Common myeloid progenitor, CD34-positive (primary cell): Measurements from ENCODE around the gene SCRN2.

Experiments used
- CTCF ChIA-PET: fragments of 350-600 bp; sonication (Branson Sonifier 250); formaldehyde crosslinking; loops from one replicate; lab custom pipeline; 2021; ENCODE audit warnings: antibody characterized with exemption; lab: Charles Lee
- POLR2A ChIA-PET: fragments of 350-600 bp; sonication (Branson Sonifier 250); formaldehyde crosslinking; loops from one replicate; lab custom pipeline; 2021; ENCODE audit warnings: antibody characterized with exemption; lab: Charles Lee
- DNase-seq, 3 donors: peaks; one replicate each; pipeline versions ENCODE4 v3.0.0 to v3.0.0-alpha.2; 2013
- H3K27ac ChIP-seq, 2 experiments: 1 replicate in 1 of 2; 2 replicates in 1 of 2; pipeline ENCODE4 v1.7.0; 2013; ENCODE audit warnings: inconsistent platforms in 2 of 2, low read length in 2 of 2, mild to moderate bottlenecking in 2 of 2, low read depth in 1 of 2, moderate library complexity in 1 of 2; ENCODE audit not compliant: severe bottlenecking in 2 of 2, insufficient read depth in 1 of 2, poor library complexity in 1 of 2
- H3K27me3 ChIP-seq, 5 experiments: replicated peaks in 2 of 5; 1 replicate in 3 of 5; 2 replicates in 2 of 5; pipeline versions ENCODE4 v1.6.1 to v1.7.0; 2013; ENCODE audit warnings: low read length in 4 of 5, mild to moderate bottlenecking in 2 of 5, moderate library complexity in 2 of 5, inconsistent platforms in 1 of 5; ENCODE audit not compliant: insufficient read depth in 5 of 5, control insufficient read depth in 4 of 5
- H3K36me3 ChIP-seq, 4 experiments: 1 replicate in 2 of 4; 2 replicates in 2 of 4; pipeline versions ENCODE4 v1.6.1 to v1.7.0; 2013; ENCODE audit warnings: low read length in 3 of 4, control low read depth in 1 of 4, mild to moderate bottlenecking in 1 of 4; ENCODE audit not compliant: control insufficient read depth in 4 of 4, insufficient read depth in 4 of 4
- H3K4me1 ChIP-seq, 4 experiments: 1 replicate in 3 of 4; 2 replicates in 1 of 4; pipeline versions ENCODE4 v1.6.1 to v1.7.1; 2013; ENCODE audit warnings: low read length in 3 of 4, mild to moderate bottlenecking in 3 of 4, control low read depth in 1 of 4, inconsistent platforms in 1 of 4, moderate library complexity in 1 of 4; ENCODE audit not compliant: control insufficient read depth in 4 of 4, insufficient read depth in 4 of 4; ENCODE audit errors: control extremely low read depth in 1 of 4
- H3K4me3 ChIP-seq, 7 experiments: 1 replicate in 4 of 7; 2 replicates in 3 of 7; pipeline versions ENCODE4 v1.5.1 to v1.7.0; 2013; ENCODE audit warnings: mild to moderate bottlenecking in 7 of 7, low read length in 6 of 7, moderate library complexity in 6 of 7, inconsistent platforms in 2 of 7, low read depth in 2 of 7, control low read depth in 1 of 7; ENCODE audit not compliant: insufficient read depth in 4 of 7, control insufficient read depth in 1 of 7; ENCODE audit errors: extremely low read depth in 1 of 7
- H3K9me3 ChIP-seq, 5 experiments: 1 replicate in 4 of 5; 2 replicates in 1 of 5; pipeline versions ENCODE4 v1.6.1 to v1.7.1; 2013; ENCODE audit warnings: low read length in 4 of 5, mild to moderate bottlenecking in 2 of 5, inconsistent platforms in 1 of 5, low read depth in 1 of 5, moderate library complexity in 1 of 5; ENCODE audit not compliant: control insufficient read depth in 4 of 5, insufficient read depth in 2 of 5; ENCODE audit errors: control extremely low read depth in 1 of 5
- WGBS: methylation state at CpG from one replicate; pipeline ENCODE4 v1.1.5; 2013; ENCODE audit not compliant: insufficient coverage; 5-methylcytosine and 5-hydroxymethylcytosine counted together

SCRN2 gene

DNA sequence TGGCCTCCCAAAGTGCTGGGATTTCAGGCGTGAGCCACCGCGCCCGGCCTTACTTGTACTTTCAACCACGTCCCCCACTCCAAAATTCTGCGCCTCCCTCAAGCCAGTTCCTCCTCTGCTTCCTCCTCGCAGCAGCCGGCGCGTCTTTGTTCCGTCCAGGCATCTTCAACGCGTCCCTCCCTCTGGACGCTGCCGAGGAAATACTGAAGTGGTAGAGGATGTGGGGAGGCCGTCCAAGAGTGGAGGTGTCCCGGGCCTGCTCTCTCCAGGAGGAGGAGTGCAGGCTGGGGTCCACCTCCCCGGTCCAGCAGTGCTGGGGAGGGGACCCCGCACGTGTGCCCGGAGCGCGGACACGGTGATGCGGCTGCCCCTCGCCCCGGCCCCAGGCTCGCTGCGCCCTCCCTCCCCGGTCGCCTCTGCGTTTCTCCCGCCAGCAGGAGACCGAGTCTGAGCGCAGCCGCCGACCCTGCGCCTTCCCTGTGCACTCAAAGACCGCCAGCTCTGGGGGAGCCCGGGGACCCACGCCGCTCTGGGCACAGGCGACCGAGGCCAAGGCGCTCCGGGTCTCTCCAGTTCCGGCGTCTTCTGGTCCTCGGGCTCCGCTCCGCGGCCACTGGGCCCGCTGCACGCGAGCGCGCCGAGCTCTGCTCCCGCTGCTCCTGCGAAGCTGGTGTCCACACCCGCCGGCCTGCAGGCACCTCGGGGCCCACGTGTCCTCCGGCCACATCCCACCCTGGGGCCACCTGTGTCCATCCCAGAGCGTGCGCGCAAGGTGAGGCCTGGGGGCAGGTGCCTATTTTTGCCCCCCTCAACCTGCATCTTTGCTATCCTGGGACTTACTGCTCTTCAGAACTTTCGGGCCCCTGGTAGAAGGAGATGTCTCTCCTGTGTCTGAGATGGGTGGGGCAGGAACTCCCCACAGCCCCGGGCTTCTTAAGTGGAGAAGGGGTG is 51.2 kb downstream of the SCRN2 start:
- peaks cover 12 to 70% (median 25%) of the 10 kb centered on the region in 5 experiments for H3K27me3 ChIP-seq
- peak overlapping the region; percentile 27 to 65 (median 51) for H3K4me3 ChIP-seq

More for the DNA sequence above, 51.2 kb downstream of the SCRN2 start:
- Histone ChIP-seq H3K27ac (no peak overlapping the region), H3K9me3 (peaks cover 0 to 2% (median 0%) of the 10 kb centered on the region in 5 experiments), H3K36me3 (no peaks in the 10 kb centered on the region), H3K4me1 (peaks cover 0 to 8% (median 7%) of the 10 kb centered on the region in 4 experiments)
- CTCF ChIA-PET = interaction anchor here (1.0 to 1.6 kb wide), 3 partner anchors 16 to 97 kb away, joined by 3 to 4 read pairs (median 3); no protein-coding TSS in a partner anchor
- DNase-seq = peak; percentile 40 to 58 (median 56)
- WGBS = 2% methylated on average over 48 of the region's 70 CpGs
- POLR2A ChIA-PET = no interaction called here
